ENCODE measurements around the gene INIP. TPM values are rescaled to one million over a fixed set of nuclear protein-coding genes. Genes with fewer than 3 reads are reported as not detected.
"Not testable (repeated sequence)": the region's sequence is repeated elsewhere in the genome, so short reads cannot be mapped to it uniquely, and the experiment has no call there.

INIP gene
- total RNA-seq, 2 experiments from 2014 or later, result 29.4 to 29.8 TPM

GRCh38 chr9:112752334-112753125 lies 34.6 kb upstream of the INIP start:
- Mint-ChIP-seq H3K4me3 (peak overlapping the region; percentile 83), H3K27me3 (no peaks in the 10 kb centered on the region), H3K9me3 (no peaks in the 10 kb centered on the region), H3K36me3 (peaks cover 13% of the 10 kb centered on the region), H3K27ac (no peak overlapping the region), H3K4me1 (peaks cover 71% of the 10 kb centered on the region)
- DNase-seq (no peak), ATAC-seq (ENCODE audit: low read depth) (no peak)
- POLR2A ChIA-PET, result interaction anchor here (0.6 to 3.2 kb wide), 3 partner anchors 35 to 266 kb away, joined by 3 to 22 read pairs (median 11); partner anchors contain the start of genes INIP and KIAA1958

- peak overlapping the region; percentile 83 for H3K4me3 Mint-ChIP-seq
- peaks cover 69% of the 10 kb centered on the region for H3K4me1 Mint-ChIP-seq
- peak overlapping the region; percentile 56 for H3K27ac Mint-ChIP-seq
- ATAC-seq (ENCODE audit: low read depth) (peak; percentile 7), DNase-seq (peak; percentile 55)
- H3K27me3 Mint-ChIP-seq, result no peaks in the 10 kb centered on the region
- POLR2A ChIA-PET, result interaction anchor here (1.0 to 3.2 kb wide), 5 partner anchors 31 to 418 kb away, joined by 3 to 22 read pairs (median 9); partner anchors contain the start of genes HSDL2, INIP, KIAA1958 and PTBP3
- peaks cover 7% of the 10 kb centered on the region for H3K36me3 Mint-ChIP-seq
- no peaks in the 10 kb centered on the region for H3K9me3 Mint-ChIP-seq
These were observed 33.3 kb upstream of the INIP start for GRCh38 chr9:112751056-112751795.

- H3K9me3 Mint-ChIP-seq, result no peaks in the 10 kb centered on the region
- peaks cover 64% of the 10 kb centered on the region for H3K4me1 Mint-ChIP-seq
- peaks cover 4% of the 10 kb centered on the region for H3K36me3 Mint-ChIP-seq
- H3K27me3 Mint-ChIP-seq, result no peaks in the 10 kb centered on the region
- POLR2A ChIA-PET, result interaction anchor here (1.0 to 3.2 kb wide), 5 partner anchors 30 to 417 kb away, joined by 3 to 22 read pairs (median 9); partner anchors contain the start of genes HSDL2, INIP, KIAA1958 and PTBP3
- no peak for DNase-seq
- peak; percentile 35 for ATAC-seq (ENCODE audit: low read depth)
- no peak overlapping the region for H3K4me3 Mint-ChIP-seq
- H3K27ac Mint-ChIP-seq, result no peak overlapping the region
These were observed 32.8 kb upstream of the INIP start for GRCh38 chr9:112750764-112751055.

GRCh38 chr9:112750016-112750763 lies 32.3 kb upstream of the INIP start, which contains the start of gene SNX30:
SNX30 (plus strand) TSS chr9:112750760; CDS start chr9:112751002, 242 bp downstream.
- peaks cover 59% of the 10 kb centered on the region for H3K4me1 Mint-ChIP-seq
- ATAC-seq (ENCODE audit: low read depth) (peak; percentile 59), DNase-seq (peak; percentile 89)
- POLR2A ChIA-PET, result interaction anchor here (1.0 to 3.2 kb wide), 4 partner anchors 32 to 417 kb away, joined by 3 to 22 read pairs (median 10); partner anchors contain the start of genes HSDL2, INIP, KIAA1958 and PTBP3
- no peaks in the 10 kb centered on the region for H3K9me3 Mint-ChIP-seq
- peak within 1 kb of the TSS; percentile 89 for H3K27ac Mint-ChIP-seq
- no peaks in the 10 kb centered on the region for H3K27me3 Mint-ChIP-seq
- H3K4me3 Mint-ChIP-seq, result peak within 1 kb of the TSS; percentile 84
- H3K36me3 Mint-ChIP-seq, result peaks cover 3% of the 10 kb centered on the region

- no peak overlapping the region for H3K27ac Mint-ChIP-seq
- POLR2A ChIA-PET, result no interaction called here
- no peak overlapping the region for H3K4me3 Mint-ChIP-seq
These were observed 29.2 kb upstream of the INIP start for GRCh38 chr9:112747094-112747493.

GRCh38 chr9:112744177-112744576 lies 26.3 kb upstream of the INIP start:
- H3K9me3 Mint-ChIP-seq, result peaks cover 3% of the 10 kb centered on the region

More at GRCh38 chr9:112747094-112747493, 29.2 kb upstream of the INIP start:
- ATAC-seq (ENCODE audit: low read depth), result no peak
- Mint-ChIP-seq H3K36me3 (no peaks in the 10 kb centered on the region), H3K9me3 (no peaks in the 10 kb centered on the region), H3K4me1 (peaks cover 39% of the 10 kb centered on the region), H3K27me3 (no peaks in the 10 kb centered on the region)
- no peak for DNase-seq

GRCh38 chr9:112743216-112743836 lies 25.4 kb upstream of the INIP start:
- POLR2A ChIA-PET, result no interaction called here
- Mint-ChIP-seq H3K36me3 (peaks cover 2% of the 10 kb centered on the region), H3K4me3 (no peak overlapping the region), H3K4me1 (peaks cover 21% of the 10 kb centered on the region), H3K27me3 (no peaks in the 10 kb centered on the region), H3K9me3 (peaks cover 3% of the 10 kb centered on the region), H3K27ac (peak overlapping the region; percentile 23)
- DNase-seq (no peak), ATAC-seq (ENCODE audit: low read depth) (no peak)

More at GRCh38 chr9:112744177-112744576, 26.3 kb upstream of the INIP start:
- Mint-ChIP-seq H3K4me3 (no peak overlapping the region), H3K4me1 (peaks cover 25% of the 10 kb centered on the region), H3K27ac (no peak overlapping the region), H3K27me3 (no peaks in the 10 kb centered on the region), H3K36me3 (peaks cover 2% of the 10 kb centered on the region)
- ATAC-seq (ENCODE audit: low read depth), result no peak
- POLR2A ChIA-PET, result no interaction called here
- DNase-seq, result no peak

- no peak overlapping the region for H3K27ac Mint-ChIP-seq
- no peak for DNase-seq
- peaks cover 2% of the 10 kb centered on the region for H3K36me3 Mint-ChIP-seq
- H3K27me3 Mint-ChIP-seq, result peaks cover 2% of the 10 kb centered on the region
- ATAC-seq (ENCODE audit: low read depth), result no peak
- POLR2A ChIA-PET, result no interaction called here
- no peak overlapping the region for H3K4me3 Mint-ChIP-seq
- H3K4me1 Mint-ChIP-seq, result no peaks in the 10 kb centered on the region
- H3K9me3 Mint-ChIP-seq, result no peaks in the 10 kb centered on the region
These were observed 17.0 kb upstream of the INIP start for GRCh38 chr9:112734892-112735291.

- ATAC-seq (ENCODE audit: low read depth), result no peak
- H3K27me3 Mint-ChIP-seq, result peaks cover 2% of the 10 kb centered on the region
- no peak overlapping the region for H3K27ac Mint-ChIP-seq
- no peak for DNase-seq
- H3K4me3 Mint-ChIP-seq, result no peak overlapping the region
- no peaks in the 10 kb centered on the region for H3K4me1 Mint-ChIP-seq
- no peaks in the 10 kb centered on the region for H3K9me3 Mint-ChIP-seq
- POLR2A ChIA-PET, result no interaction called here
- no peaks in the 10 kb centered on the region for H3K36me3 Mint-ChIP-seq
These were observed 14.1 kb upstream of the INIP start for GRCh38 chr9:112731971-112732370.

GRCh38 chr9:112728401-112728800 lies 10.5 kb upstream of the INIP start:
- no peaks in the 10 kb centered on the region for H3K4me1 Mint-ChIP-seq
- no peak for ATAC-seq (ENCODE audit: low read depth)
- H3K36me3 Mint-ChIP-seq, result no peaks in the 10 kb centered on the region
- no peak for DNase-seq
- H3K27ac Mint-ChIP-seq, result no peak overlapping the region
- H3K27me3 Mint-ChIP-seq, result peaks cover 2% of the 10 kb centered on the region
- POLR2A ChIA-PET, result no interaction called here
- no peak overlapping the region for H3K4me3 Mint-ChIP-seq
- no peaks in the 10 kb centered on the region for H3K9me3 Mint-ChIP-seq

GRCh38 chr9:112726428-112726827 lies 8.5 kb upstream of the INIP start:
- no peak overlapping the region for H3K27ac Mint-ChIP-seq
- POLR2A ChIA-PET, result no interaction called here

GRCh38 chr9:112725961-112726360 lies 8.0 kb upstream of the INIP start:
- H3K9me3 Mint-ChIP-seq, result no peaks in the 10 kb centered on the region
- H3K27me3 Mint-ChIP-seq, result no peaks in the 10 kb centered on the region
- no peak overlapping the region for H3K27ac Mint-ChIP-seq
- DNase-seq, result no peak
- POLR2A ChIA-PET, result no interaction called here
- H3K4me1 Mint-ChIP-seq, result no peaks in the 10 kb centered on the region
- H3K4me3 Mint-ChIP-seq, result no peak overlapping the region
- ATAC-seq (ENCODE audit: low read depth), result no peak
- H3K36me3 Mint-ChIP-seq, result no peaks in the 10 kb centered on the region

More at GRCh38 chr9:112726428-112726827, 8.5 kb upstream of the INIP start:
- H3K36me3 Mint-ChIP-seq, result no peaks in the 10 kb centered on the region
- ATAC-seq (ENCODE audit: low read depth) (no peak), DNase-seq (no peak)
- H3K4me3 Mint-ChIP-seq, result no peak overlapping the region
- no peaks in the 10 kb centered on the region for H3K9me3 Mint-ChIP-seq
- H3K4me1 Mint-ChIP-seq, result no peaks in the 10 kb centered on the region
- H3K27me3 Mint-ChIP-seq, result no peaks in the 10 kb centered on the region

GRCh38 chr9:112722749-112723148 lies 4.8 kb upstream of the INIP start:
- DNase-seq; H3K4me3 Mint-ChIP-seq; H3K27me3 Mint-ChIP-seq; H3K36me3 Mint-ChIP-seq; H3K27ac Mint-ChIP-seq; POLR2A ChIA-PET; ATAC-seq (ENCODE audit: low read depth); H3K4me1 Mint-ChIP-seq; H3K9me3 Mint-ChIP-seq: not testable (repeated sequence)
